ENCODE results near the gene GPX4. TPM values are rescaled to one million over a fixed set of nuclear protein-coding genes. Genes with fewer than 3 reads are reported as not detected.

Gene GPX4
- total RNA-seq: 327 TPM
- long read RNA-seq, transcript GPX4-201 (7 exons, 919 nt): major isoform, 234 of 331 reads
- long read RNA-seq, transcript GPX4-204 (6 exons, 536 nt): minor isoform, 10 of 331 reads
- long read RNA-seq, partial matches to known transcripts: 46 of 331 reads
- long read RNA-seq, other reads (novel, unspliced or antisense): 39 of 331 reads

- TF ChIP-seq CTCF (IDR thresholded peaks at IDR 0.05; ENCODE audit: borderline replicate concordance): no peak
- H3K36me3 ChIP-seq: peaks cover 29% of the 10 kb centered on the region
- no peaks in the 10 kb centered on the region for H3K27me3 ChIP-seq (ENCODE audit: low read depth)
Observed at GRCh38 chr19:1103708-1104310, at the start of gene GPX4. Gene GPX4 (plus strand): TSS chr19:1103994. CDS start chr19:1104044, 50 bp downstream.

GRCh38 chr19:1054102-1055027 is 49.4 kb upstream of the GPX4 start:
- intact Hi-C loops (cut with micrococcal nuclease): no loop called here
- H3K27ac ChIP-seq (replicated peaks): no peak overlapping the region
- no peak for DNase-seq
- peaks cover 40% of the 10 kb centered on the region for H3K9me3 ChIP-seq (replicated peaks)
- no peak for TF ChIP-seq CTCF (IDR thresholded peaks at IDR 0.05; ENCODE audit: borderline replicate concordance)
- H3K36me3 ChIP-seq: peaks cover 42% of the 10 kb centered on the region
- H3K27me3 ChIP-seq (ENCODE audit: low read depth): no peaks in the 10 kb centered on the region
- no peaks in the 10 kb centered on the region for H3K4me1 ChIP-seq
- H3K4me3 ChIP-seq: no peak overlapping the region

More at GRCh38 chr19:1103708-1104310, at the start of gene GPX4:
- Histone ChIP-seq H3K4me1 (peaks cover 83% of the 10 kb centered on the region), H3K9me3 (replicated peaks) (peaks cover 8% of the 10 kb centered on the region), H3K27ac (replicated peaks) (peak within 1 kb of the TSS; percentile 99), H3K4me3 (peak within 1 kb of the TSS; percentile 95)
- peak; percentile 99 for DNase-seq
- intact Hi-C loops (cut with micrococcal nuclease): loop anchor here (5.0 kb wide), 1 partner anchor 77 kb away; the partner anchor contains the start of gene CNN2

GRCh38 chr19:1055028-1055425 is 48.8 kb upstream of the GPX4 start:
- no peaks in the 10 kb centered on the region for H3K4me1 ChIP-seq
- no peaks in the 10 kb centered on the region for H3K27me3 ChIP-seq (ENCODE audit: low read depth)
- H3K27ac ChIP-seq (replicated peaks): no peak overlapping the region
- DNase-seq: no peak
- no peak overlapping the region for H3K4me3 ChIP-seq
- no peak for TF ChIP-seq CTCF (IDR thresholded peaks at IDR 0.05; ENCODE audit: borderline replicate concordance)
- intact Hi-C loops (cut with micrococcal nuclease): no loop called here
- peaks cover 48% of the 10 kb centered on the region for H3K36me3 ChIP-seq
- H3K9me3 ChIP-seq (replicated peaks): peaks cover 46% of the 10 kb centered on the region

GRCh38 chr19:1055886-1056620 is 47.7 kb upstream of the GPX4 start:
- intact Hi-C loops (cut with micrococcal nuclease): no loop called here
- H3K4me3 ChIP-seq: no peak overlapping the region
- H3K4me1 ChIP-seq: no peaks in the 10 kb centered on the region
- no peak for DNase-seq
- H3K36me3 ChIP-seq: peaks cover 48% of the 10 kb centered on the region
- no peak overlapping the region for H3K27ac ChIP-seq (replicated peaks)
- peaks cover 49% of the 10 kb centered on the region for H3K9me3 ChIP-seq (replicated peaks)
- no peak for TF ChIP-seq CTCF (IDR thresholded peaks at IDR 0.05; ENCODE audit: borderline replicate concordance)
- no peaks in the 10 kb centered on the region for H3K27me3 ChIP-seq (ENCODE audit: low read depth)
